ENCODE measurements around the gene RNF32.

The RNF32 gene

GRCh38 chr7:156676263-156676662 is 35.7 kb downstream of the RNF32 start:
- WGBS (ENCODE audit: extremely low coverage, insufficient coverage, low lambda C conversion rate), result no CpG with 5 or more reads among the region's 19 CpGs
- H3K4me2 ChIP-seq (ENCODE audit: low read length), result no peak overlapping the region

GRCh38 chr7:156677374-156678054 is 36.9 kb downstream of the RNF32 start:
- Histone ChIP-seq H3K27ac (ENCODE audit: low read depth, low read length) (no peak overlapping the region), H3K4me3 (ENCODE audit: low read length) (no peak overlapping the region), H3K56ac (ENCODE audit: low read length) (no peak overlapping the region), H3K36me3 (ENCODE audit: control insufficient read depth, insufficient read depth, low read length) (peaks cover under 1% of the 10 kb centered on the region), H2BK5ac (ENCODE audit: low read length) (no peak overlapping the region), H3K4me2 (ENCODE audit: low read length) (no peak overlapping the region), H3K9ac (ENCODE audit: low read length) (no peak overlapping the region), H2BK120ac (ENCODE audit: low read depth, low read length) (no peak overlapping the region), H4K8ac (ENCODE audit: low read depth, low read length) (no peak overlapping the region), H4K5ac (ENCODE audit: low read length) (no peak overlapping the region), H3K27me3 (ENCODE audit: insufficient read depth, low read length, poor library complexity) (no peaks in the 10 kb centered on the region), H2BK15ac (replicated peaks; ENCODE audit: low read depth) (no peak overlapping the region), H3K79me2 (ENCODE audit: control insufficient read depth, insufficient read depth, low read length) (no peaks in the 10 kb centered on the region), H2AK5ac (ENCODE audit: low read length) (no peak overlapping the region), H3K79me1 (ENCODE audit: low read length) (no peaks in the 10 kb centered on the region), H3K4ac (ENCODE audit: low read depth, low read length) (no peak overlapping the region), H3K18ac (ENCODE audit: low read length) (no peak overlapping the region), H3K23ac (ENCODE audit: low read length) (no peak overlapping the region), H3K4me1 (ENCODE audit: control insufficient read depth, low read depth, low read length) (no peaks in the 10 kb centered on the region)
- no CpG with 5 or more reads among the region's 9 CpGs for WGBS (ENCODE audit: extremely low coverage, insufficient coverage, low lambda C conversion rate)
- DNase-seq, result no peak

More at GRCh38 chr7:156676263-156676662, 35.7 kb downstream of the RNF32 start:
- H3K9ac ChIP-seq (ENCODE audit: low read length), result no peak overlapping the region
- no peak overlapping the region for H3K27ac ChIP-seq (ENCODE audit: low read depth, low read length)
- no peaks in the 10 kb centered on the region for H3K79me2 ChIP-seq (ENCODE audit: control insufficient read depth, insufficient read depth, low read length)
- H4K5ac ChIP-seq (ENCODE audit: low read length), result no peak overlapping the region
- H3K4ac ChIP-seq (ENCODE audit: low read depth, low read length), result no peak overlapping the region
- no peak overlapping the region for H2AK5ac ChIP-seq (ENCODE audit: low read length)
- no peak overlapping the region for H3K18ac ChIP-seq (ENCODE audit: low read length)
- no peak overlapping the region for H3K23ac ChIP-seq (ENCODE audit: low read length)
- no peaks in the 10 kb centered on the region for H3K79me1 ChIP-seq (ENCODE audit: low read length)
- no peak for DNase-seq
- H3K27me3 ChIP-seq (ENCODE audit: insufficient read depth, low read length, poor library complexity), result no peaks in the 10 kb centered on the region
- H2BK120ac ChIP-seq (ENCODE audit: low read depth, low read length), result no peak overlapping the region
- no peak overlapping the region for H2BK15ac ChIP-seq (replicated peaks; ENCODE audit: low read depth)
- no peak overlapping the region for H3K4me3 ChIP-seq (ENCODE audit: low read length)
- no peak overlapping the region for H2BK5ac ChIP-seq (ENCODE audit: low read length)
- H4K8ac ChIP-seq (ENCODE audit: low read depth, low read length), result no peak overlapping the region
- H3K56ac ChIP-seq (ENCODE audit: low read length), result no peak overlapping the region
- H3K4me1 ChIP-seq (ENCODE audit: control insufficient read depth, low read depth, low read length), result no peaks in the 10 kb centered on the region
- peaks cover 3% of the 10 kb centered on the region for H3K36me3 ChIP-seq (ENCODE audit: control insufficient read depth, insufficient read depth, low read length)

- DNase-seq, result no peak
- Histone ChIP-seq H3K4ac (ENCODE audit: low read depth, low read length) (no peak overlapping the region), H3K4me3 (ENCODE audit: low read length) (no peak overlapping the region), H3K4me1 (ENCODE audit: control insufficient read depth, low read depth, low read length) (no peaks in the 10 kb centered on the region), H3K27me3 (ENCODE audit: insufficient read depth, low read length, poor library complexity) (no peaks in the 10 kb centered on the region), H3K79me1 (ENCODE audit: low read length) (no peaks in the 10 kb centered on the region), H3K79me2 (ENCODE audit: control insufficient read depth, insufficient read depth, low read length) (no peaks in the 10 kb centered on the region), H3K27ac (ENCODE audit: low read depth, low read length) (no peak overlapping the region), H3K9ac (ENCODE audit: low read length) (no peak overlapping the region), H3K18ac (ENCODE audit: low read length) (no peak overlapping the region), H2BK5ac (ENCODE audit: low read length) (no peak overlapping the region), H3K23ac (ENCODE audit: low read length) (no peak overlapping the region), H2BK120ac (ENCODE audit: low read depth, low read length) (no peak overlapping the region), H2BK15ac (replicated peaks; ENCODE audit: low read depth) (no peak overlapping the region), H2AK5ac (ENCODE audit: low read length) (no peak overlapping the region), H3K36me3 (ENCODE audit: control insufficient read depth, insufficient read depth, low read length) (no peaks in the 10 kb centered on the region), H4K5ac (ENCODE audit: low read length) (no peak overlapping the region), H4K8ac (ENCODE audit: low read depth, low read length) (no peak overlapping the region), H3K56ac (ENCODE audit: low read length) (no peak overlapping the region), H3K4me2 (ENCODE audit: low read length) (no peak overlapping the region)
- WGBS (ENCODE audit: extremely low coverage, insufficient coverage, low lambda C conversion rate), result no CpG with 5 or more reads among the region's 1 CpG
Measured at GRCh38 chr7:156680281-156680680, 39.7 kb downstream of the RNF32 start.

- no peak for DNase-seq
- WGBS (ENCODE audit: extremely low coverage, insufficient coverage, low lambda C conversion rate), result no CpG with 5 or more reads among the region's 2 CpGs
- H3K4me3 ChIP-seq (ENCODE audit: low read length), result no peak overlapping the region
Measured at GRCh38 chr7:156682928-156683327, 42.4 kb downstream of the RNF32 start.

GRCh38 chr7:156684251-156684650 is 43.7 kb downstream of the RNF32 start:
- H2BK120ac ChIP-seq (ENCODE audit: low read depth, low read length), result no peak overlapping the region
- no peak overlapping the region for H3K4ac ChIP-seq (ENCODE audit: low read depth, low read length)
- H3K18ac ChIP-seq (ENCODE audit: low read length), result no peak overlapping the region
- no peaks in the 10 kb centered on the region for H3K27me3 ChIP-seq (ENCODE audit: insufficient read depth, low read length, poor library complexity)
- H2BK15ac ChIP-seq (replicated peaks; ENCODE audit: low read depth), result no peak overlapping the region
- WGBS (ENCODE audit: extremely low coverage, insufficient coverage, low lambda C conversion rate), result no CpG with 5 or more reads among the region's 10 CpGs
- H4K8ac ChIP-seq (ENCODE audit: low read depth, low read length), result no peak overlapping the region
- no peak overlapping the region for H2BK5ac ChIP-seq (ENCODE audit: low read length)
- H3K4me1 ChIP-seq (ENCODE audit: control insufficient read depth, low read depth, low read length), result no peaks in the 10 kb centered on the region
- H2AK5ac ChIP-seq (ENCODE audit: low read length), result no peak overlapping the region
- H3K27ac ChIP-seq (ENCODE audit: low read depth, low read length), result no peak overlapping the region
- no peak overlapping the region for H3K9ac ChIP-seq (ENCODE audit: low read length)
- no peak overlapping the region for H4K5ac ChIP-seq (ENCODE audit: low read length)
- no peak overlapping the region for H3K56ac ChIP-seq (ENCODE audit: low read length)
- no peaks in the 10 kb centered on the region for H3K36me3 ChIP-seq (ENCODE audit: control insufficient read depth, insufficient read depth, low read length)
- no peak for DNase-seq
- H3K79me1 ChIP-seq (ENCODE audit: low read length), result no peaks in the 10 kb centered on the region
- H3K4me2 ChIP-seq (ENCODE audit: low read length), result no peak overlapping the region
- H3K23ac ChIP-seq (ENCODE audit: low read length), result no peak overlapping the region
- no peak overlapping the region for H3K4me3 ChIP-seq (ENCODE audit: low read length)
- H3K79me2 ChIP-seq (ENCODE audit: control insufficient read depth, insufficient read depth, low read length), result no peaks in the 10 kb centered on the region

More at GRCh38 chr7:156682928-156683327, 42.4 kb downstream of the RNF32 start:
- no peak overlapping the region for H3K56ac ChIP-seq (ENCODE audit: low read length)
- H3K4me1 ChIP-seq (ENCODE audit: control insufficient read depth, low read depth, low read length), result no peaks in the 10 kb centered on the region
- H4K5ac ChIP-seq (ENCODE audit: low read length), result no peak overlapping the region
- no peak overlapping the region for H3K4me2 ChIP-seq (ENCODE audit: low read length)
- no peak overlapping the region for H3K18ac ChIP-seq (ENCODE audit: low read length)
- no peak overlapping the region for H3K9ac ChIP-seq (ENCODE audit: low read length)
- no peak overlapping the region for H4K8ac ChIP-seq (ENCODE audit: low read depth, low read length)
- H2BK15ac ChIP-seq (replicated peaks; ENCODE audit: low read depth), result no peak overlapping the region
- H3K23ac ChIP-seq (ENCODE audit: low read length), result no peak overlapping the region
- no peak overlapping the region for H3K27ac ChIP-seq (ENCODE audit: low read depth, low read length)
- no peaks in the 10 kb centered on the region for H3K79me1 ChIP-seq (ENCODE audit: low read length)
- H3K27me3 ChIP-seq (ENCODE audit: insufficient read depth, low read length, poor library complexity), result no peaks in the 10 kb centered on the region
- H2BK5ac ChIP-seq (ENCODE audit: low read length), result no peak overlapping the region
- H2BK120ac ChIP-seq (ENCODE audit: low read depth, low read length), result no peak overlapping the region
- no peaks in the 10 kb centered on the region for H3K36me3 ChIP-seq (ENCODE audit: control insufficient read depth, insufficient read depth, low read length)
- H2AK5ac ChIP-seq (ENCODE audit: low read length), result no peak overlapping the region
- H3K4ac ChIP-seq (ENCODE audit: low read depth, low read length), result no peak overlapping the region
- H3K79me2 ChIP-seq (ENCODE audit: control insufficient read depth, insufficient read depth, low read length), result no peaks in the 10 kb centered on the region

GRCh38 chr7:156684661-156685060 is 44.1 kb downstream of the RNF32 start:
- H3K23ac ChIP-seq (ENCODE audit: low read length), result no peak overlapping the region
- H3K4me2 ChIP-seq (ENCODE audit: low read length), result no peak overlapping the region
- H3K79me2 ChIP-seq (ENCODE audit: control insufficient read depth, insufficient read depth, low read length), result no peaks in the 10 kb centered on the region
- H4K8ac ChIP-seq (ENCODE audit: low read depth, low read length), result no peak overlapping the region
- no peaks in the 10 kb centered on the region for H3K79me1 ChIP-seq (ENCODE audit: low read length)
- H3K27me3 ChIP-seq (ENCODE audit: insufficient read depth, low read length, poor library complexity), result no peaks in the 10 kb centered on the region
- H2BK15ac ChIP-seq (replicated peaks; ENCODE audit: low read depth), result no peak overlapping the region
- H2AK5ac ChIP-seq (ENCODE audit: low read length), result no peak overlapping the region
- H3K4me3 ChIP-seq (ENCODE audit: low read length), result no peak overlapping the region
- no peaks in the 10 kb centered on the region for H3K4me1 ChIP-seq (ENCODE audit: control insufficient read depth, low read depth, low read length)
- no peaks in the 10 kb centered on the region for H3K36me3 ChIP-seq (ENCODE audit: control insufficient read depth, insufficient read depth, low read length)
- DNase-seq, result no peak
- H3K9ac ChIP-seq (ENCODE audit: low read length), result no peak overlapping the region
- no CpG with 5 or more reads among the region's 4 CpGs for WGBS (ENCODE audit: extremely low coverage, insufficient coverage, low lambda C conversion rate)
- no peak overlapping the region for H3K27ac ChIP-seq (ENCODE audit: low read depth, low read length)
- no peak overlapping the region for H2BK5ac ChIP-seq (ENCODE audit: low read length)
- H3K18ac ChIP-seq (ENCODE audit: low read length), result no peak overlapping the region
- no peak overlapping the region for H2BK120ac ChIP-seq (ENCODE audit: low read depth, low read length)
- no peak overlapping the region for H4K5ac ChIP-seq (ENCODE audit: low read length)
- no peak overlapping the region for H3K56ac ChIP-seq (ENCODE audit: low read length)
- H3K4ac ChIP-seq (ENCODE audit: low read depth, low read length), result no peak overlapping the region

Measured in mesendoderm (in vitro differentiated cells).